ENCODE results near the gene SCAF11. TPM values are rescaled to one million over a fixed set of nuclear protein-coding genes. Genes with fewer than 3 reads are reported as not detected.

The SCAF11 gene
- total RNA-seq, 1 donor from 2014 or later: 64.5 TPM

GRCh38 chr12:45981075-45981837, 9.1 kb downstream of the SCAF11 start:
- DNase-seq: peak; percentile 33

DNA sequence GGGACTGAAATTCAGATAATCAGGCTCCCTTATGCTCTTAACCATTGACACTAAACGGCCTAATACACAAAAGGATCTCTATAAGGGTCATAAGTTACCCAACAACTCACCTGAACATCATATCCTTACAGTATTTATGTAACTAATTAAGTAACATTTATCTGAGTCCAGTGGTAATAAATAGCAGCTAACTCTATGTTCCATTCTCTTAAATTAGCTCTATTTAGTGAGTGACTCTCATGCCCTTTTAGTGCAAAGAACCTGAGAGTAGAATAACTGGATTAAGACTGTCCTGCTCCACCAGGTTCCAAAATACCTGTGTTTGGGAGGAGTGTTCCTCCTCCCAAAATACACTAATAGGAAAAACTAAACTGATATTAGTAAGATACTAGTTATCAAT, 9.8 kb downstream of the SCAF11 start:
- no peak for DNase-seq

- DNase-seq: no peak
These were observed 12.3 kb downstream of the SCAF11 start for GRCh38 chr12:45978108-45978507.

DNA sequence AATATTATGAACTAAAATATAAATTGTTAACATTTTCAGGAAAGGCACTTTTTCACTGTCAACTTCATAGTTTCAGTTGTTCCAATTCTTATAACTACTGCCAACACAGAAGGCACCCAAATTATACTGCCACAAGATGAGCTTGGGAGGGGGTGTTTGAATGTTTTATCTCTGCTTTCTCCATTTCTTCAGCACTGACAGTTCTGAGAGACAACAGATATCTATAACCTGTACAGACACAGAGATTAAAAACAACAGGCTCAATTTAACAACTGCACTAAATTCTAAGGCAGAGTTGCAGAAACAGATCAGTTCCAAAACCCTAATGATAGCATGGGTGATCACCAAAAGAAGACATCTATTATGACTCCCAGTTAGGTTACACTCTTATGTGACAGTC, 12.8 kb downstream of the SCAF11 start:
- no peak for DNase-seq

- DNase-seq: no peak
These were observed 14.9 kb downstream of the SCAF11 start for GRCh38 chr12:45975506-45975905.

DNA sequence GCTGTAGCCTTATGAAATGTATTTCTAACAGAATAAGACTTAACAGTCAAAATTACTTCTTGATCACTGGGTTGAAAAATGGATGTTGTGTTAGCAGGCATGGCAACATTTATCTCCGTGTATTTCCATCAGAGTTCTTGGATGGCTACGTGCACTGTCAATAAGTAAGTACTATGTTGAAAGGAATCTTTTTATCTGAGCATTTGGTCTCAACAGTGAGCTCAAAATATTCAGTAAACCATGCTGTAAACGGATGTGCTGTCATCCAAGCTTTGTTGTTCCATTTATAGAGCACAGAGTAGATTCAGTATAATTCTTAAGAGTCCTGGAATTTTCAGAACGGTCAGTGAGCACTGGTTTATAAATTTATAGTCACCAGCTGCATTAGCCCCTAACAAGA, 15.5 kb downstream of the SCAF11 start:
- DNase-seq: no peak

DNA sequence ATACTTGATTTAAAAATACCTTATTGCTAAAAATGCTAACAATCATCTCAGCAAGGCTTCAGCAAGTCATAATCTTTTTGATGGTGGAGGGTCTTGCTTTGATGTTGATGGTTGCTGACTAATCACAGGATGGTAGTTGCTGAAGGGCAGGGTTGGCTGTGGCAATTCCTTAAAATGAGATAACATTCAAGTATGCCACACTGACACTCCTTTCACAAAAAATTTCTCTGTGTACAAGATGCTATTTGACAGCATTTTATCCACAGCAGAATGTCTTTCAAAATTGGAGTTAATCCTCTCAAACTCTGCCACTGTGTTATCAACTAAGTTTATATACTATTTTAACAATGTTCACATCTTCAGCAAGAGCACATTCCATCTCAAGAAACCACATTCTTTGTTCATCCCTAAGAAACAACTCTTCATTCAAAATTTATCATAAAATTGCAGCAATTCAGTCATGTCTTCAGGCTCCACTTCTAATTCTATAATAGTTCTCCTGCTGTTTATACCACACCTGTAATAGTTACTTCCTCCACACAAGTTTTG, 16.1 kb downstream of the SCAF11 start:
- DNase-seq: no peak

- DNase-seq: peak; percentile 59
These were observed 16.8 kb downstream of the SCAF11 start for GRCh38 chr12:45973526-45973925.

- no peak for DNase-seq
These were observed 20.0 kb downstream of the SCAF11 start for GRCh38 chr12:45970391-45970790.

- DNase-seq: no peak
These were observed 21.3 kb downstream of the SCAF11 start for GRCh38 chr12:45969084-45969483.

- peak; percentile 59 for DNase-seq
These were observed 23.9 kb downstream of the SCAF11 start for GRCh38 chr12:45966486-45966885.

GRCh38 chr12:45962553-45963325, 27.6 kb downstream of the SCAF11 start:
- DNase-seq: peak; percentile 71

DNA sequence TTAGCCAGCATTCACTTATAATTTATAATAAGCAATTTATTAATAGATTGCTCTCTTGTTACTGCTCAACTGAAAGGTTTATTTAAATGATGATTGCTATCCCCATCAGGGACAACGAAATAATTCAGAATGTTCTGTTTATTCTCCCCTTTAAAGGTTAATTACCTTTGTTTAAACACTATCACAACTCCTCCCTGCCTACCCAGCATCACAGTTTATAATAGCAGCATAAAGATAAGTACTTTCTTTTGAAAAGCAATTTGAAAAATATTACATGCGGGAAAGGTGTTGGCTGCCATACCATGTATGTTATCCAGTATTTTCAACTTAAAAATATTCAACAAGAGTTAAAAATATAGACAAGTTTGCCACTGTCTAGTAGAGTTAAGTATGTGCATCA, 30.6 kb downstream of the SCAF11 start:
- DNase-seq: no peak

DNA sequence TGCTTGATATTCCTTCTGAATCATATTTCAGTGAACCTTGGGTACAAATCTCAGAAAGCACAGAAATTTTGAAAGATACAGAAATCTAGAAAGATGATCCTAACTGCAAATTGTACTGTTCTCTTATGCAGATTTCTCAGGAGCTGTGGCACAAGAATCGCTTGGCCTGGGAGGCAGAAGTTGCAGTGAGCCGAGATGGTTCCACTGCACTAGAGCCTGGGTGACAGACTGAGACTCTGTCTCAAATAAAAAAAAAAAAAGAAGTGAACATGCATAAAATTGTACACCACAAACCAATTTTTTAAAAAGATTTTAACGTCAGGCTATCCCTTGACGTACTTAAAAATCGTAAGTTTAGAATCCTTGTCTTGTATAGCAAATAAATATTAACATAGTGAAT, 31.3 kb downstream of the SCAF11 start:
- no peak for DNase-seq

- no peak for DNase-seq
These were observed 41.8 kb downstream of the SCAF11 start for GRCh38 chr12:45948546-45948945.

GRCh38 chr12:45946435-45946834, 43.9 kb downstream of the SCAF11 start:
- no peak for DNase-seq

DNA sequence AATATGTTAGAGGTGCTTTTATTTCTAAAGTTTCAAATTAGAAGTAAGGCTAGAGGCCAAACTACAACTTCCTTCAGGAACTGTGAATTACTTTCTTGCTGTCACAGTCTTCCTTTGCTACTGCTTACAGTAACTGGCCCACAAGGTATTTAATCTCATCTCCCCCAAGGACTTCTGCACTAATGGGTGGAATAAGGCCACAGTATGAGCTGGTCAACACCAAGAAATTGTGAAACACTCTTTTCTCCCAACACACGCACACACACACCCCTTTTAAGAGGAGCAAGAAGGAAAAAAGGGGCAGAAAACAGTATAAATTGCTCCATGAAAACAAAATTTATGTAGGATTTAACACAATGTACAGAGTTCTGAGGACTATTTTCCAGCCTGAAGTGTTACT, 45.6 kb downstream of the SCAF11 start:
- no peak for DNase-seq

GRCh38 chr12:45939759-45940158, 50.6 kb downstream of the SCAF11 start:
- no peak for DNase-seq

DNA sequence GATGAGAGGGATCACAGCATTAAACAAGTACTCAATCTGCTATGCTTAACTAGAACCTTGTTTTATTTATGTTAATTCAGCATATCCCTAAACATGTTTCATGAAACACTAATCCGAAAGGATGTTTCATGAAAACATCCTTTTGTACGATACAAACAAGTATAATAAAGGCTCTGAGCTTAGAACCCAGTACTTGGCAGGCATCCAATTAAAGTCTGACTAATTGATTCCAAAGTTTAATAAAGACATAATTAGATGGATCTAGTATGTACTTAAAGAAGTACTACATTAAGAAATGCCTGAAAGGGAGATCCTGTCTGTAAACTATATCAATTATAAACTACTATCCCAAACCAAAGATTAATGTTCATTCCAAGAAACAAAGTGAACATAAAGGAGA, 51.8 kb downstream of the SCAF11 start:
- peak; percentile 48 for DNase-seq

DNA sequence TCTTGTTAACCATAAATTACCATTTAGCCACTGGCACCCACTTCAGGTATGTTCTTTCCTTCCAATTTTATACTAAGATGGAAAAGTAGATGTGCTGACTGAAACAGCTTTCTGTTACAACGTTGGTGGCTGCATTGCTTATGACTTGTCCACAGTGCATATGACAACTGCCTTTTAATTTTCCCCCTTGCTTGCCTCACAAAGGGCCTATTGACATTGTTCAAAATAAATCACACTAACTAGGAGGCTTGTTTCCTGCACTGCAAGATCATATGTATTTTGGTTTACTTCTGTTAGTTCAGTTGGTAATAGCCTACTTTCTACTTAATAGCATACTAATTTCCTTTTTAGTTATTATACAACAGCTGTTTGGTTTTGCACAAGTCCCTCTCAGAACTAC, 55.4 kb downstream of the SCAF11 start:
- DNase-seq: no peak

DNA sequence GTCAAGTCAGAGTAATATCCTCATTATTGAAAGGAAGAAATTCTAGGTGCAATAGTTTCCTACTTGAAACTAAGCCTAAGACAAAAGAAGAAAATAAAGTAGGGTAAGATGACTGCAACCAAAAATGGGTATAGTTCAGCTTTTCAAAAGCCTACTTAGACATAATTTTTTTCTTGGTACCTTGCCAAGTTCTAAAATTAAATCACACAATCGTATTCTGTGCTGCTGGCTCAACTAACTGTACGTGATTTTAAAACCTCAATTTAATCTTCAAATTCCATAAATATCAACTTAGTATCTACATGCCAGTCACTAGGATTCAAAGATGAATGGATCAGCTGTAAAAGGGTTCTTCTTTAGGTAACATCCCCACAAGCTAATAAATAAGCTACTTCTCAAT, 56.9 kb downstream of the SCAF11 start:
- DNase-seq: no peak

GRCh38 chr12:45930369-45930768, 60.0 kb downstream of the SCAF11 start:
- no peak for DNase-seq

GRCh38 chr12:45928309-45928708, 62.1 kb downstream of the SCAF11 start:
- no peak for DNase-seq

- DNase-seq: no peak
These were observed 71.6 kb downstream of the SCAF11 start for GRCh38 chr12:45918818-45919217.

Measured in dermis blood vessel endothelial cell (primary cell).